ENCODE data around the gene DGKG.
A peak's percentile ranks its signal among the peaks of the same experiment; 100 is the strongest.

- TF ChIP-seq POLR2A (IDR thresholded peaks at IDR 0.05) (no peak), CTCF (IDR thresholded peaks at IDR 0.05) (peak in 1 of 6 experiments; percentile 21)
These were observed 100.4 kb downstream of the DGKG start for GRCh38 chr3:186261638-186262037.
